Panc1 (cell line): ENCODE measurements around the gene ARHGAP44. TPM values are rescaled to one million over a fixed set of nuclear protein-coding genes. Genes with fewer than 3 reads are reported as not detected.

Source experiments
- ATAC-seq: fragments of 200-7000 bp; cut with Tn5 transposase; 2 replicates; pipeline ENCODE4 v1.9.1; 2020; ENCODE audit warnings: mild to moderate bottlenecking, moderate library complexity
- BruUV-seq: library from RNA; stranded (reverse); fragments of 400-500 nt; replicated peaks from 2 replicates; lab custom pipeline; 2021; lab: Mats Ljungman, UMichigan
- CTCF ChIA-PET: fragments of 300-600 bp; sonication (Branson Sonifier 250); formaldehyde crosslinking; loops from one replicate; lab custom pipeline; 2022; ENCODE audit warnings: antibody characterized with exemption; lab: Charles Lee
- POLR2A ChIA-PET: fragments of 300-600 bp; sonication (Branson Sonifier 250); formaldehyde crosslinking; loops from one replicate; lab custom pipeline; 2022; ENCODE audit warnings: antibody characterized with exemption; lab: Charles Lee
- DNase-seq: peaks from one replicate; pipeline ENCODE4 v3.0.0-alpha.2; 2010; ENCODE audit warnings: low read depth, low spot score
- H3K27ac ChIP-seq: 2 replicates; pipeline ENCODE4 v1.5.1; 2011; ENCODE audit warnings: mild to moderate bottlenecking, low read length, inconsistent platforms
- H3K27me3 ChIP-seq: fragments of 200-500 bp; sonication (Bioruptor generic); 2 replicates; pipeline ENCODE4 v1.6.0; 2014; ENCODE audit warnings: low read length, inconsistent platforms; ENCODE audit not compliant: control insufficient read depth, insufficient read depth
- H3K36me3 ChIP-seq: fragments of 200-500 bp; sonication (Bioruptor generic); 2 replicates; pipeline ENCODE4 v1.5.1; 2014; ENCODE audit warnings: inconsistent platforms, mild to moderate bottlenecking, low read length, moderate library complexity; ENCODE audit not compliant: control insufficient read depth, insufficient read depth
- H3K4me1 ChIP-seq: 2 replicates; pipeline ENCODE4 v1.5.1; 2011; ENCODE audit warnings: inconsistent platforms, mild to moderate bottlenecking, low read length, moderate library complexity; ENCODE audit not compliant: control insufficient read depth, insufficient read depth
- H3K4me3 ChIP-seq, 2 experiments: 2 replicates each; pipeline ENCODE4 v1.5.1; 2011 to 2012; ENCODE audit warnings: low read depth in 2 of 2, low read length in 2 of 2, mild to moderate bottlenecking in 2 of 2, inconsistent platforms in 1 of 2, moderate library complexity in 1 of 2
- H3K9me3 ChIP-seq: fragments of 200-500 bp; sonication (Bioruptor generic); 2 replicates; pipeline ENCODE4 v1.5.1; 2014; ENCODE audit warnings: low read depth, mild to moderate bottlenecking, inconsistent platforms, low read length, moderate library complexity; ENCODE audit not compliant: control insufficient read depth, insufficient read depth
- POLR2AphosphoS5 ChIP-seq: IDR thresholded peaks from 2 replicates; pipeline ENCODE4 v1.6.1; 2012; ENCODE audit warnings: mild to moderate bottlenecking, low read depth, low read length, moderate library complexity
- SIN3A ChIP-seq: IDR thresholded peaks from 2 replicates; pipeline ENCODE4 v1.6.1; 2012; ENCODE audit warnings: low read depth, mild to moderate bottlenecking, low read length, moderate library complexity, borderline replicate concordance; ENCODE audit not compliant: insufficient read depth
- TCF7L2 ChIP-seq: IDR thresholded peaks from 2 replicates; pipeline ENCODE4 v1.6.1; 2011; ENCODE audit warnings: mild to moderate bottlenecking, low read depth, low read length, inconsistent platforms
- in situ Hi-C: cut with HindIII; loops from 2 replicates; pipeline ENCODE4 v1.10.0; 2016; ENCODE audit warnings: low sequenced_read_pairs, low pct_unique_long_range_greater_than_20kb
- intact Hi-C: fragments of 100-400 bp; cut with micrococcal nuclease; formaldehyde crosslinking; loops from one replicate; pipeline ENCODE4 v1.10.0; 2022; ENCODE audit not compliant: unreplicated experiment
- total RNA-seq: library from RNA; stranded (reverse); gene quantifications from one replicate; pipeline ENCODE4 v1.2.1, GENCODE V29; 2021; ENCODE audit not compliant: unreplicated experiment
- TF ChIP-seq, protein P1 (sequence below): fragments of 450-650 bp; IDR thresholded peaks from 2 replicates; pipeline ENCODE4 v1.5.1; 2017; ENCODE audit warnings: mild to moderate bottlenecking
- TF ChIP-seq, protein P2 (sequence below), 2 experiments: IDR thresholded peaks; 2 replicates each; pipeline ENCODE4 v1.6.1; 2011 to 2012; ENCODE audit warnings: low read depth in 2 of 2, control low read depth in 1 of 2, low read length in 1 of 2, mild to moderate bottlenecking in 1 of 2, moderate library complexity in 1 of 2; ENCODE audit not compliant: insufficient read depth in 1 of 2

Gene ARHGAP44
- total RNA-seq, 1 experiment from 2014 or later: 0.80 TPM

DNA sequence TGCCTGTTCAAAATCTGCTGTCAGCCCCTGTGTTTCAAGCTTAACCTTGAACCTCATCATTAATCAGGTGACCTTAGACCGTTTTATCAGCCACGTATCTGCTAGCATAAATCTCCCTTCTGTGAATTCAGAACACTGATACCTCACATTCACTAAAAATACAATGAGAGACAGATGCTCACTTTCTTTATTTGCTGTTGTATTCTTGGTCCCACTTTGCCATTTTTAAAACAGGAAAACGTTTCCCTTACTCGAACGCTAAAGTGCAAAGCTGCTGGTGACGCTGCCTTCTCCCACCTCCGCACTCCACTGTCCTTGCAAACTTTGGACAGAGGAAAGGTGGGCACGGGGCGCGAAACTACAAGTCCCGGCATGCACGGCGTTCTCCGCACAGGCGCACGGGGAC lies 220 bp upstream of the ARHGAP44 start:
- no TSS peak for BruUV-seq
- intact Hi-C loops (no loop called here), in situ Hi-C loops (no loop called here)
- DNase-seq: no peak
- ChIA-PET CTCF (no interaction called here), POLR2A (no interaction called here)
- H3K27me3 ChIP-seq: no peaks in the 10 kb centered on the region; the same call in none of the 2 replicates
- H3K4me1 ChIP-seq: no peaks in the 10 kb centered on the region
- no peaks in the 10 kb centered on the region for H3K36me3 ChIP-seq
- no peak for ATAC-seq
- TF ChIP-seq, protein P1, sequence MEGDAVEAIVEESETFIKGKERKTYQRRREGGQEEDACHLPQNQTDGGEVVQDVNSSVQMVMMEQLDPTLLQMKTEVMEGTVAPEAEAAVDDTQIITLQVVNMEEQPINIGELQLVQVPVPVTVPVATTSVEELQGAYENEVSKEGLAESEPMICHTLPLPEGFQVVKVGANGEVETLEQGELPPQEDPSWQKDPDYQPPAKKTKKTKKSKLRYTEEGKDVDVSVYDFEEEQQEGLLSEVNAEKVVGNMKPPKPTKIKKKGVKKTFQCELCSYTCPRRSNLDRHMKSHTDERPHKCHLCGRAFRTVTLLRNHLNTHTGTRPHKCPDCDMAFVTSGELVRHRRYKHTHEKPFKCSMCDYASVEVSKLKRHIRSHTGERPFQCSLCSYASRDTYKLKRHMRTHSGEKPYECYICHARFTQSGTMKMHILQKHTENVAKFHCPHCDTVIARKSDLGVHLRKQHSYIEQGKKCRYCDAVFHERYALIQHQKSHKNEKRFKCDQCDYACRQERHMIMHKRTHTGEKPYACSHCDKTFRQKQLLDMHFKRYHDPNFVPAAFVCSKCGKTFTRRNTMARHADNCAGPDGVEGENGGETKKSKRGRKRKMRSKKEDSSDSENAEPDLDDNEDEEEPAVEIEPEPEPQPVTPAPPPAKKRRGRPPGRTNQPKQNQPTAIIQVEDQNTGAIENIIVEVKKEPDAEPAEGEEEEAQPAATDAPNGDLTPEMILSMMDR: no peak
- TF ChIP-seq, protein P2, sequence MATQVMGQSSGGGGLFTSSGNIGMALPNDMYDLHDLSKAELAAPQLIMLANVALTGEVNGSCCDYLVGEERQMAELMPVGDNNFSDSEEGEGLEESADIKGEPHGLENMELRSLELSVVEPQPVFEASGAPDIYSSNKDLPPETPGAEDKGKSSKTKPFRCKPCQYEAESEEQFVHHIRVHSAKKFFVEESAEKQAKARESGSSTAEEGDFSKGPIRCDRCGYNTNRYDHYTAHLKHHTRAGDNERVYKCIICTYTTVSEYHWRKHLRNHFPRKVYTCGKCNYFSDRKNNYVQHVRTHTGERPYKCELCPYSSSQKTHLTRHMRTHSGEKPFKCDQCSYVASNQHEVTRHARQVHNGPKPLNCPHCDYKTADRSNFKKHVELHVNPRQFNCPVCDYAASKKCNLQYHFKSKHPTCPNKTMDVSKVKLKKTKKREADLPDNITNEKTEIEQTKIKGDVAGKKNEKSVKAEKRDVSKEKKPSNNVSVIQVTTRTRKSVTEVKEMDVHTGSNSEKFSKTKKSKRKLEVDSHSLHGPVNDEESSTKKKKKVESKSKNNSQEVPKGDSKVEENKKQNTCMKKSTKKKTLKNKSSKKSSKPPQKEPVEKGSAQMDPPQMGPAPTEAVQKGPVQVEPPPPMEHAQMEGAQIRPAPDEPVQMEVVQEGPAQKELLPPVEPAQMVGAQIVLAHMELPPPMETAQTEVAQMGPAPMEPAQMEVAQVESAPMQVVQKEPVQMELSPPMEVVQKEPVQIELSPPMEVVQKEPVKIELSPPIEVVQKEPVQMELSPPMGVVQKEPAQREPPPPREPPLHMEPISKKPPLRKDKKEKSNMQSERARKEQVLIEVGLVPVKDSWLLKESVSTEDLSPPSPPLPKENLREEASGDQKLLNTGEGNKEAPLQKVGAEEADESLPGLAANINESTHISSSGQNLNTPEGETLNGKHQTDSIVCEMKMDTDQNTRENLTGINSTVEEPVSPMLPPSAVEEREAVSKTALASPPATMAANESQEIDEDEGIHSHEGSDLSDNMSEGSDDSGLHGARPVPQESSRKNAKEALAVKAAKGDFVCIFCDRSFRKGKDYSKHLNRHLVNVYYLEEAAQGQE (IDR thresholded peaks at IDR 0.05; ENCODE audit: insufficient read depth in 1 of 2, low read depth in 2 of 2, low read length in 1 of 2): peak in 1 of 2 experiments; percentile 66; a peak in 1 of 4 replicates
- H3K9me3 ChIP-seq: no peaks in the 10 kb centered on the region
- peak overlapping the region; percentile 49 to 52 for H3K4me3 ChIP-seq
- no peak overlapping the region for H3K27ac ChIP-seq

DNA sequence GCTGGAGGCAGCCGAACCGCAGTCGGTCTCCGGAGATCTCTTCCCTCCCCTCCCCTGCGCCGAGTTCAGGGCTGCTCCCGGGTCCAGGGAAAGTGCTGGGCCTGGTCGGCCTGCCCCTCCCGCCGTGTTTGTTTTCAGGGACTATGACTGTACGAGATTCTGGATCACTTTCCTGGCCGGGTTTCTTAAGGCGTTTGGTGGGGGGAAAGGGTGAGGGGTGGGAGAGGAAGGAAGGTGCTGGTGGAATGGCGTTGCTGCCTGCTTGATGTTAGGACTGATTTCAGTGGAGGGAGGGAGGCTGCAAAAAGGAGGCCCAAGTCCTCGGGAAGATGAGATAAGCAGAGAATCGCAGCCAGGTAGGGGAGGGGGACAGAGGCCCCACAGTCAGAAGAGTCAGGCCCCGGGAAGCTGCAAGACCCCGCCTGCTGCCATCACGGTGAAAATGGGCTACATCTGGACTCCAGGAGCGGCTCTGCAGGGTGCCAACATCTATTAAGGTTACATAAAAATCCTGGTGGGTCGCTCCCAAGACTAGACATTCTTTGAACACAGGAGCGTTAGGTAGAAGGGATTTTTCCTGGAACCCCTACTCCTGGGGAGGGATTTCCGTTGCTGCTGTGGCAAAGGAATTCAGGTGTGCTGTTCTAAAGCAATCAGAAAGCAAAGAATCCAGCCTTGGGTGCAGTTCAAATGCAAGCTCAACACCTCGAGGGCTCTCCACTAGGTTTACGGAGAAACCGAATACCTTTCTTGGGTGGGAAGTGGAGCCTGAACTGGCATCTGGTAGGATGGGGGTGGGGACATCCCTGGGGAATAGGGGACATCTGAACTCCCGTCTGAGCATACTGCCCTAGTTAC lies 1.2 kb downstream of the ARHGAP44 start:
- intact Hi-C loops: no loop called here
- ATAC-seq (no peak), DNase-seq (no peak)
- ChIA-PET CTCF (no interaction called here), POLR2A (no interaction called here)
- Histone ChIP-seq H3K4me1 (no peaks in the 10 kb centered on the region), H3K27ac (no peak overlapping the region), H3K9me3 (no peaks in the 10 kb centered on the region), H3K27me3 (no peaks in the 10 kb centered on the region; the same call in none of the 2 replicates), H3K36me3 (no peaks in the 10 kb centered on the region), H3K4me3 (peak overlapping the region; percentile 49 to 52)
- no TSS peak for BruUV-seq
- in situ Hi-C loops: no loop called here
- TF ChIP-seq, protein P2 (IDR thresholded peaks at IDR 0.05; ENCODE audit: insufficient read depth in 1 of 2, low read depth in 2 of 2, low read length in 1 of 2): no peak
- TF ChIP-seq, protein P1: no peak
- no peak for TF ChIP-seq TCF7L2
- TF ChIP-seq POLR2AphosphoS5: no peak
- no peak for TF ChIP-seq SIN3A
